ENCODE measurements around the gene PNMA8A.

PNMA8A gene

DNA sequence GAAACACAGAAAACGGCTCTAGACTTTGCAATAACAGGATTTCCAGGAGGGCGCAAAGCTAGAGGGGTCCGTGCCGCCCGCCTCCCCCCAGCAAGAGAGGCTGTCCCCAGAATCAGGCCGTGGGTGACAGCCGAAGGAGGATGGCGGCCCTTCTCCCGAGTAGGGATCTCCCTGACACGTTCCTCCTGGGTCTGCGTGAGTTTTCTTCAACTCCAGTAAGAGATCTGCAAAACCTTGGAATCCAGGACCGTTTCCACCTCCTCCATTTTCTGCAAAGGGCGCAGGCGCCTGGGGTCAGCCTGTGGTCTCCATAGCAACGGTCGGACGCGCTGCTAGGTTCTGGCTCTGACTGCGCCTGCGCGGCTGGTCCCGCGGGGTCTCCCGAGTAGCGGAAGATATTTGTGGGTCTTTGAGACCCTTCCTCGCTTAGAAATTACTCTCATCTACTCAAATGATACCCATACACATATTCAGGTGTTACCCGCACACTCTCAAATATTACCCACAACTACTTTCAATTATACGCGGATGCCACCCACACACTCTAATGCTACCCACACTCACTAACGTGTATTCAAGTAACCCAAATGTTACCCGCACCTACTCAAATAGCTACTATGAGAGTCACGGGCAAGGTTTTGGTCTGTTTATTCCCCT lies 44.7 kb downstream of the PNMA8A start:
- no peak for DNase-seq

DNA sequence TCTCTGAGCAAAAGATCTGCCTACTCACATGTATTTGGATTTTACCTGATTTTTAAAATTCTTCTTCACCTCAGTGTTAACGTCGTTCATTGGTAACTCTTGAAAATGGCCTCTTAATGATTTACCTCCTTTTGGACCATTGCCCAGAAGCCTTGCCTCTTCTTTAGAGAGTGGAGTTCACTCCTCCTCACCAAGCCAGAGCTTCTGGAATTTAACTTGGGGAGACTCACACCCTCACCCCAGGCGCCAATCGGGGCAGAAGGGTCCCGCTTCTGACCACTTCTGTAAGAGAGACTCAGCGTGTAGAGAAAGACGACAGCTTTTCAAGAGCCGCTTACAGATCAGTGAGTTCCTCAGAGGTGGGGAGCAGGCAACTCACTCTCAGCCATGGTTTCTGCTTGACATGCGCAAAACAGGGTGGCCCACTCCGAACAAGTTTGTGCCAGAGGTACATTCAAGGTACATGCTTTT lies 45.3 kb downstream of the PNMA8A start:
- no peak for DNase-seq

DNA sequence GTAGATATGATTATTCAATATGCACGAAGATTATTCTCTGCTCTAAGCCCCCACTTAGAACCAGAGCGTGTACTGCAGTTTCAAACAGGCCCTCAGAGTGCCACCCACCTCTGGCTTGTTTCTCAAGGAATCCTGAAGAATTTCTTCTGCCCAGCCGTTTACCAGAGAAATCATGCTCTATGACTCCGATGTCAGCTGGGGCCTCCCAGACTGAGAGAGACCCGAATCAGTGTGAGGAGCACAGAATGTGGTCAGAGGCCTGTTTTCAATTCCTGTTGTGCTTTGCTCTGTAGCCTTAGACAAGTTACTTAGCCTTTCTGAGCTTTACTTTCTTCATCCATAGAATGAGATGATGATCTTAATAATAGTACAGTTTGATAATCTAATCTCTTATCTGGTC lies 48.2 kb downstream of the PNMA8A start:
- no peak for DNase-seq

DNA sequence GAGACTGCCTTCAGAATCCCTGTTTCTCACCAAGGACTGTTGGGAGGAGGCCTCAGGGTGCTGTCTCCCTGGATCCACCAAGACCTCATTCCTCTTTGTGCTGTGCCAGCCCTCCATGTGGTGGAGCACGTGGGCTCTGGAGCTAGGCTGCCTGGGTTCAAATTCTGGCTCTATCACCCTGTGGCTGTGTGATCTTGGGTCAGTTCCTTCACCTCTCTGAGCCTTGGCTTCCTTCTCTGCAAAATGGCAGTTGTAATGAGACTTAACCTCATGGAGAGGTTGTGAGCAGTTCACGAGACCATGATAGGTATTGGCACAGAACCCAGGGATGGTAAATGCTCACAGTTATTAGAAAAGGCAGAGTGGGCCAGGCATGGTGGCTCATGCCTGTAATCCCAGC lies 49.0 kb downstream of the PNMA8A start:
- no peak for DNase-seq

DNA sequence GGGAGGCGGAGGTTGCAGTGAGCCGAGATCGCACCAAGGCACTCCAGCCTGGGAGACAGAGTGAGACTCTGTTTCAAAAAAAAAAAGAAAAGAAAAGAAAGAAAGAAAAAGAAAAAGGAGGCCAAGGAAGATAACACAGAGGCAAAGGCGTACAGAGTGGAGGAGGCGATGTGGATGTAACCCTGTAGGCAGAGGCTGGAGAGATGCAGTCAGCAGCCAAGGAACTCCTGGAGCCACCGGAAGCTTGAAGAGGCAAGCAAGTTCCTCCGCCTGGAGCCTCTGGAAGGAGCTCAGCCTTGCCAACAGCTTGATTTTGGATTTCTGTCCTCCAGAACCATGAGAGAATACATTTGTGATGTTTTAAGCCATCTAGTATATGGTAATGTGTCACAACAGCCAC lies 51.3 kb downstream of the PNMA8A start:
- no peak for DNase-seq

Measured in activated T-cell treated with anti-CD3 and anti-CD28 coated beads, Interleukin-2, amount 50 U/mL, for 1 hour (primary cell).